ENCODE measurements around the gene RBFOX1. TPM values are rescaled to one million over a fixed set of nuclear protein-coding genes. Genes with fewer than 3 reads are reported as not detected.
"Not testable (repeated sequence)": the region's sequence is repeated elsewhere in the genome, so short reads cannot be mapped to it uniquely, and the experiment has no call there.

Gene RBFOX1
- polyA plus RNA-seq, 1 of the 3 experiments (the other 2 are of a cell fraction), result not detected

GRCh38 chr16:7501868-7502267, 169.2 kb downstream of the RBFOX1 start (continued):
- TF ChIP-seq ZBTB33 (IDR thresholded peaks at IDR 0.05; ENCODE audit: borderline replicate concordance, low read depth) (no peak), RFX5 (IDR thresholded peaks at IDR 0.05; ENCODE audit: low read length) (no peak)

GRCh38 chr16:7502591-7503157, 170.0 kb downstream of the RBFOX1 start:
- H3K4me2 ChIP-seq; H3K9ac ChIP-seq; H4K20me1 ChIP-seq (ENCODE audit: insufficient read depth); DNase-seq; H3K4me3 ChIP-seq (ENCODE audit: low read depth in 2 of 2, low read length in 1 of 2); H3F3A ChIP-seq (replicated peaks; ENCODE audit: insufficient read depth); POLR2A ChIA-PET; H3K36me3 ChIP-seq (replicated peaks in 1 of 2; ENCODE audit: control insufficient read depth in 1 of 2, insufficient read depth in 2 of 2, low read length in 1 of 2); H3K27ac ChIP-seq (ENCODE audit: low read depth in 2 of 2, low read length in 1 of 2); H3K9me3 ChIP-seq; H3K9me2 ChIP-seq; CTCF ChIA-PET; H3K79me2 ChIP-seq (ENCODE audit: insufficient read depth); H3K4me1 ChIP-seq (ENCODE audit: control insufficient read depth in 1 of 2, insufficient read depth in 2 of 2, low read depth in 1 of 2, low read length in 1 of 2); H3K27me3 ChIP-seq (ENCODE audit: insufficient read depth); H2AFZ ChIP-seq (ENCODE audit: low read depth): not testable (repeated sequence)
- WGBS (ENCODE audit: low lambda C conversion rate), result 9% methylated on average over 4 of the region's 4 CpGs

GRCh38 chr16:7503666-7504065, 171.0 kb downstream of the RBFOX1 start:
- Histone ChIP-seq H3K27ac (ENCODE audit: low read depth in 2 of 2, low read length in 1 of 2) (no peak overlapping the region), H3K4me1 (ENCODE audit: control insufficient read depth in 1 of 2, insufficient read depth in 2 of 2, low read depth in 1 of 2, low read length in 1 of 2) (no peaks in the 10 kb centered on the region), H4K20me1 (ENCODE audit: insufficient read depth) (no peaks in the 10 kb centered on the region), H3K9me3 (no peaks in the 10 kb centered on the region), H3K36me3 (replicated peaks in 1 of 2; ENCODE audit: control insufficient read depth in 1 of 2, insufficient read depth in 2 of 2, low read length in 1 of 2) (no peaks in the 10 kb centered on the region), H3K4me2 (no peak overlapping the region), H3K9ac (no peak overlapping the region), H3K27me3 (ENCODE audit: insufficient read depth) (no peaks in the 10 kb centered on the region), H3F3A (replicated peaks; ENCODE audit: insufficient read depth) (no peaks in the 10 kb centered on the region), H2AFZ (ENCODE audit: low read depth) (no peak overlapping the region), H3K4me3 (ENCODE audit: low read depth in 2 of 2, low read length in 1 of 2) (no peak overlapping the region), H3K79me2 (ENCODE audit: insufficient read depth) (no peaks in the 10 kb centered on the region), H3K9me2 (no peaks in the 10 kb centered on the region)
- no peak for TF ChIP-seq YY1 (IDR thresholded peaks at IDR 0.05; ENCODE audit: low read depth)
- TF ChIP-seq GABPA (IDR thresholded peaks at IDR 0.05; ENCODE audit: low read depth), result no peak
- ChIA-PET CTCF (no interaction called here), POLR2A (no interaction called here)
- no peak for DNase-seq
- WGBS (ENCODE audit: low lambda C conversion rate), result 22% methylated on average over 3 of the region's 3 CpGs

GRCh38 chr16:7504844-7505243, 172.2 kb downstream of the RBFOX1 start:
- no peaks in the 10 kb centered on the region for H3K79me2 ChIP-seq (ENCODE audit: insufficient read depth)
- DNase-seq, result no peak
- no peaks in the 10 kb centered on the region for H3K27me3 ChIP-seq (ENCODE audit: insufficient read depth)
- ChIA-PET POLR2A (no interaction called here), CTCF (no interaction called here)
- no peaks in the 10 kb centered on the region for H3F3A ChIP-seq (replicated peaks; ENCODE audit: insufficient read depth)
- no peaks in the 10 kb centered on the region for H3K4me1 ChIP-seq (ENCODE audit: control insufficient read depth in 1 of 2, insufficient read depth in 2 of 2, low read depth in 1 of 2, low read length in 1 of 2)
- no peaks in the 10 kb centered on the region for H3K9me3 ChIP-seq
- no peak overlapping the region for H3K27ac ChIP-seq (ENCODE audit: low read depth in 2 of 2, low read length in 1 of 2)
- no peak overlapping the region for H3K4me3 ChIP-seq (ENCODE audit: low read depth in 2 of 2, low read length in 1 of 2)
- H2AFZ ChIP-seq (ENCODE audit: low read depth), result no peak overlapping the region
- TF ChIP-seq TAF1 (IDR thresholded peaks at IDR 0.05; ENCODE audit: borderline replicate concordance, low read depth, low read length) (no peak), ELF1 (IDR thresholded peaks at IDR 0.05) (no peak), NRF1 (IDR thresholded peaks at IDR 0.05; ENCODE audit: low read depth, low read length) (no peak), RCOR1 (IDR thresholded peaks at IDR 0.05; ENCODE audit: low read length) (no peak), EP300 (IDR thresholded peaks at IDR 0.05; ENCODE audit: borderline replicate concordance in 1 of 2, low read depth in 1 of 2, low read length in 1 of 2) (no peak), MEF2A (IDR thresholded peaks at IDR 0.05; ENCODE audit: borderline replicate concordance, low read depth) (no peak), IRF3 (IDR thresholded peaks at IDR 0.05; ENCODE audit: low read depth, low read length) (no peak), TEAD4 (IDR thresholded peaks at IDR 0.05; ENCODE audit: borderline replicate concordance, insufficient read depth) (no peak), CHD2 (IDR thresholded peaks at IDR 0.05; ENCODE audit: low read length, partially characterized antibody) (no peak), RFX5 (IDR thresholded peaks at IDR 0.05; ENCODE audit: low read length) (no peak)
- no peak overlapping the region for H3K9ac ChIP-seq
- H3K9me2 ChIP-seq, result no peaks in the 10 kb centered on the region
- H3K4me2 ChIP-seq, result no peak overlapping the region
- H4K20me1 ChIP-seq (ENCODE audit: insufficient read depth), result no peaks in the 10 kb centered on the region
- no peaks in the 10 kb centered on the region for H3K36me3 ChIP-seq (replicated peaks in 1 of 2; ENCODE audit: control insufficient read depth in 1 of 2, insufficient read depth in 2 of 2, low read length in 1 of 2)
- 22% methylated on average over 8 of the region's 8 CpGs for WGBS (ENCODE audit: low lambda C conversion rate)

Data from SK-N-SH (cell line).